Hematopoietic multipotent progenitor cell treated with erythropoietin and hydrocortisone succinate and interleukin-3 and kit ligand, for 15 days (in vitro differentiated cells): ENCODE measurements around the gene TMEM243.
"Not testable (repeated sequence)": the region's sequence is repeated elsewhere in the genome, so short reads cannot be mapped to it uniquely, and the experiment has no call there.

Source experiments
- DNase-seq: peaks from one replicate; pipeline ENCODE4 v3.0.0-alpha.2; 2015; ENCODE audit warnings: low spot score

TMEM243 gene, protein sequence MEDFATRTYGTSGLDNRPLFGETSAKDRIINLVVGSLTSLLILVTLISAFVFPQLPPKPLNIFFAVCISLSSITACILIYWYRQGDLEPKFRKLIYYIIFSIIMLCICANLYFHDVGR

DNA sequence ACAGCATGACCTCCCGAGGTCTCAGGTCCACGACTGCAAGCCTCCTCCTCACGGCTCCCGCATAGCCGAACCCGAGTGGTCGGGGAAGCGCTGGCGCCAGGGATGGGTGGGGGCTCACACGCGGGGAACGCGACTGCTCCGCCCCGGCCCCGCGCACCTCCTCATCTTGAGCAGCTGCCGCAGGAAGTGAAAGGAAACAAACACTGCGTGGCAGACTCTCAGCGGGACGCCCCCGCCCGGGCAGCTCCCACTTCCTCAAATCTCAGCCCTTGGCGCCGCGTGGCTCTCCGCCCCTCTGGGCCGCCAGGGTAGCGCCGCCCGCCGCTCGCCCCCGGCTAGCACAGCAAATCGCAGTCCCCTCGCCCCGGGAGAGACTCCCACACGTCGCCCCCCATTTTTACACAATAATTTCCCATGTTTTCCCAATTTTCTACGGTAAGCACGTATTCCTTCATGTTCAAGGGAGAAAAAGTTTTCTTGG, at the start of gene TMEM243:
TMEM243 (minus strand) TSS at position 188 of the 481 bp plus-strand sequence. CDS start 229 bp downstream, outside the sequence.
- no peak for DNase-seq

DNA sequence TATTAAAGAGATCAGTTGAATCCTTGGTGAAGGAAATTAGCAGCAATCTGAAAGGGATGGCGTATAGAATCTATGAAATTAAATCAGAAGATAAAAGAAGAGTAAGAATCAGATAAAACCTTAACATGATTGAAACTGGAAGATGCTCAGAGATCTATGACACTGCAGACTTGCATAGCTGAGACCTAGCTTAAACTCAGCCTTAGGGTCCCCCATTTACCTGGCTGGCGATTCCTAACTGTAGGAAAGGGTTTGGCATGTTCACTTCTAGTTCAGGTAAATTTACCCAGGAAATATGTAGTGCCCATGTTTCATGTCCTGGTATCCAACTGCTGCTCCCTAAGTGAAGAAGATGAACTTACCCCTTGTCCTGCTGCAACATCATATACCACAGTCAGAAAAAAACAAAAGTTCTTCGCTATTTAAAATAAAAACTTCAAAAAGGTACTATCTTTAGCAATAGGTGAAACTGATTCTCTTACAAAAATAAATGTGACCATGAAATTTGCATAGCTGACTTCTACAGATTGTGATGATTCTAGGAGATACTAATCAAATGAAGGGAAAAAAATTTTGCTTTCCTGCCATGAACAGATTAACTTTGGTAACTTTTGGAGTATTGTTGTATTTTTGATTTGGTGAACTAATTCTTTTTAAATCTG, 47.8 kb upstream of the TMEM243 start:
- no peak for DNase-seq

DNA sequence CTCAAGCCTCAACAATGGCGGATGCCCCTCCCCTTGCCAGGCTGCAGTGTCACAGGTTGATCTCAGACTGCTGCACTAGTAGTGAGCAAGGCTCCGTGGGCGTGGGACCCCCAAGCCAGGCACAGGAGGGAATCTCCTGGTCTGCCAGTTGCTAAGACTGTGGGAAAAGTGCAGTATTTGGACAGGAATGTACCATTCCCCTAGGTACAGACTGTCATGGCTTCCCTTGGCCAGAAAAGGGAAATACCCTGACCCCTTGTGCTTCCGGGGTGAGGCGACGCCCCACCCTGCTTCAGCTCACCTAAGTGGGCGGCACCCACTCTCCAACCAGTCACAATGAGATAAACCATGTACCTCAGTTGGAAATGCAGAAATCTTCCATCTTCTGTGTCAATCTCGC, 44.0 kb upstream of the TMEM243 start:
- no peak for DNase-seq

DNA sequence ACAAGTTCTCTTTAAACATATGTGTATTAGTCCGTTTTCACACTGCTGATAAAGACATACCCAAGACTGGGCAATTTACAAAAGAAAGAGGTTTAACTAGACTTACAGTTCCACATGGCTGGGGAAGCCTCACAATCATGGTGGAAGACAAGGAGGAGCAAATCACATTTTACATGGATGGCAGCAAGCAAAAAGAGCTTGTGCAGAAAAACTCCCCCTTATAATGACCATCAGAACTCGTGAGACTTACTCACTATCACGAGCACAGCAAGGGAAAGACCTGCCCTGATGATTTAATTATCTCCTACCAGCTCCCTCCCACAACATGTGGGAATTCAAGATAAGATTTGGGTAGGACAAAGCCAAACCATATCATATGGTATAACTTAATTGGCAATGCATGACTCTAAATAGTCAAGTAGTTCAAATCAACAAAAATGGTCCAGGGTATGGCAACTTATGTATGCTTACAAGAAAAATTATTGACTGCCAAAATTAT, 34.1 kb upstream of the TMEM243 start:
- no peak for DNase-seq

DNA sequence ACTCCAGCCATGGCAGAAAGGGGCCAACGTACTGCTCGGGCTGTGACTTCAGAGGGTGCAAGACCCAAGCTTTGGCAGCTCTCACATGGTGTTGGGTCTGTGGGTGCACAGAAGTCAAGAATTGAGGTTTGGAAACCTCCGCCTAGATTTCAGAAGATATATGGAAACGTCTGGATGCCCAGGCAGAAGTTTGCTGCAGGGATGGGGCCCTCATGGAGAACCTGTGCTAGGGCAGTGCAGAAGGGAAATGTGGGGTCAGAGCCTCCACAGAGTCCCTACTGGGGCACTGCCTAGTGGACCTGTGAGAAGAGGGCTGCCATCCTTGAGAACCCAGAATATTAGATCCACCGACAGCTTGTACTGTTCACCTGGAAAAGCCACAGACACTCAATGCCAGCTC, 26.1 kb upstream of the TMEM243 start:
- not testable (repeated sequence) for DNase-seq

DNA sequence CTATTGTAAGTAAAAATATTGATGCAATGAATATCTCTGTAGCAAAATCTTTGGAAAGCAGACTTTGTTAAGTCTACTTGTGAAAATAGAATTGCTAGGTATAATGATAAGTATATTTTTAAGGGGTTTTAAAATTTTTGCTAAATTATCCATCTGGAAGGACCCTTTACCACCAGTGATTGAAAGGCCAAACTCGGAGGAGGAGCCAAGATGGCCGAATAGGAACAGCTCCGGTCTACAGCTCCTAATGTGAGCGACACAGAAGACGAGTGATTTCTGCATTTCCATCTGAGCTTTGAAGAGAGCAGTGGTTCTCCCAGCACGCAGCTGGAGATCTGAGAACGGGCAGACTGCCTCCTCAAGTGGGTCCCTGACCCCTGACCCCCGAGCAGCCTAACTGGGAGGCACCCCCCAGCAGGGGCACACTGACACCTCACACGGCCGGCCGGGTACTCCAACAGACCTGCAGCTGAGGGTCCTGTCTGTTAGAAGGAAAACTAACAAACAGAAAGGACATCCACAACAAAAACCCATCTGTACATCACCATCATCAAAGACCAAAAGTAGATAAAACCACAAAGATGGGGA, 19.0 kb upstream of the TMEM243 start:
- DNase-seq = not testable (repeated sequence)

DNA sequence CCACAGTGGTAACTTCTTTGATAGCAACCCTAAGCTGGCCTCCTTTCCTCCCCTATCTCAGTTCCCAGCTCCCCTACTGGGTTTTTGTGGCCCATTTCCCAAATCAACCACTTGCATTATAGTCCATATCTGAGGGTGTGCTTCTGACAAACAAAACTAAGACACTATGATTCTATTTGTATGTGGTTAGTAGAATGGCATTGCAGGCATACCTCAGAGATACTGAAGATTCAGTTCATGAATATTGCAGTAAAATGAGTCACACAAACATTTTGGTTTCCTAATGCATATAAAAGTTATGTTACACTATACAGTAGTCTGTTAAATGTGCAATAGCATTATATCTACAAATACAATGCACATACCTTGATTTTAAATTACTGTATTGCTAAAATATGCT, 15.4 kb upstream of the TMEM243 start:
- DNase-seq = no peak

DNA sequence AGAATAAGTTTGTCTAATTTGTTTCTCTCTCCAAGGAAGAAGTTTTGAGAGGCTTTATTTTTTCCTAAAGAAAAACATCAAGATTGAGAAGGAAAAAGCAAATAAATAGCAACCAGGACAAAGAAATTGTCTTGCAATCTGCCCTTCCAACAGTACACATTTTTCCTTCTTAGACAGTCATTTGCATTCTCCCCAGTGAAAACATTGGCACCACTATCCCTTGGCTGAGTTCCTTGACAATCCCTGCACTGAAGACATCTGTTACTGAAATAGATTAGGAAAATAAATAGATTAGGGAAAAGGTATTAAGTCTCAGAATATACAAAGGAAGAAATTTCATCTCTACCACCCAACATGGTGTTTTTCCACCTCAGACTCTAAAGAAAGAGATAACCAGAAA, 12.2 kb upstream of the TMEM243 start:
- no peak for DNase-seq

DNA sequence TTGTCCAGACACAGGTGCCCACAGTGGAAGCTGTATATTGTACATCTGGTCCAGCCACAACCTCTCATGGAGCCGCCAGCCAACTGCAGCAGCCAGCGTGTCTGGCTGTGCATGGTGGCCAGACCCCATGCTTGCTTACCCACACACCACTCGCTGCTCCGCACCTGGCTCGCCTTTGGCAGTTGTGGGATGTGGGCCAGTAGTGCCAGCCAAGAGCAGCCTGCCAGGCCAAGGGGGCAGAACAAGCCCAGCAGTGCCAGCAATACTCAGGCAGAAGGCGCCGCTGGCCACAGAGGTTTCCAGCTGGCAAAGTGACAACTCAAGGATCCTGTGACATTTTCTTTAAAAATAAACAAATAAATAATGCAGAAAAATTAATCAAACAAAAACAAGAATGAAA, 11.7 kb upstream of the TMEM243 start:
- DNase-seq = no peak

DNA sequence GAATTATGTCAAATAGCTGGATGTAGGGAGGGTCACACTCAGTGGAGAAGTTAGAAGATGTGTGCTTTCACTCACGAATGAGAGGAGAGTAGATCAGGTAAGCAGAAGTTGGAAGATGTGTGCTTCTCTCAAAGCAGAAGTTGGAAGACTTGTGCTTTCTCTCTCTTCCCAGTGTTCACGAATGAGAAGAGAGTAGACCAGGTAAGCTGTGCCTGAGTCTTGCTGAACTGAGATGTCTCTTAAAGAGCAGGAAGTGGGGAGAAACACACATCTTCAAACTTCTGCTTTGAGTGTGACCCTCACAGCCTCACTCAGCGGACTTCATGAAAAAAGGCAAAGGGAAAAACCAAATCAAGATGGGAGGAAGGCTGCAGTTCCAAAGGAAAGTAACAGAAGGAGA, 7.0 kb upstream of the TMEM243 start:
- DNase-seq = no peak

DNA sequence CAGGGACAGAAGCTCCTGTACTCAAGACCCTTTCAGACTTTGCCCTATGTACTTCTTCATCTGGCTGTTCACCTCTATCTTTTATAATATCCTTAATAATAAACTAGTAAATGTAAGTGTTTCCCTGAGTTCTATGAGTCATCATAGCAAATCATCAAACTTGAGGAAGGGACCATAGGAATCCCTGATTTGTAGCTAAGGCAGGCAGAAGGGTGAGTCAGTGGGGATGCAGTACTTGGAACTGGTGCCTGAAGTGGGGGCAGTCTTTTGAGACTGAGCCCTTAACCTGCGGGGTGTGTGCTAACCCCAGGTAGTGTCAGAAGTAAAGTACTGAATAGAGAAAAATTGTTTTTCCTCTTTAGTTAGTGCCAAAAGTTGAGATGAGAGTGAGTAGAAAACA, 6.2 kb upstream of the TMEM243 start:
- DNase-seq = no peak

DNA sequence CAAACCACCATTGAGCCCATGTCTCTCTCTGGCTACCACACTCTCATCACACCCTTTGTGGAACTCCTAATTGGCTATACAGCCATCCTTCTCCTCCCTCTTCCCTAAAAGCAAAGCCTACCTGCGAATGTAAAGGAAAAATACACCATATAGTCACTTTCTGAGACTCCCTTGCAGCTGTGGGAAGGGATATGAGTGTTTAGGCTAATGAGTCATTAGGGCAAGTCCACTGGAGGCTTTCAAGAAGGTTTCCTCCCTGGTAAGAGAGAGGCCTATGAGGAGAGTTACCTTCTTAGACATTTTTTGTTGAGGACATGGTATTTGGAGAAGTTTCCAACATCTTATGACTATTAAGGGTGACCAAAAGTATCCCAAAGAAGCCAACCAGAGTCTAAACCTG, 4.1 kb upstream of the TMEM243 start:
- DNase-seq = no peak

DNA sequence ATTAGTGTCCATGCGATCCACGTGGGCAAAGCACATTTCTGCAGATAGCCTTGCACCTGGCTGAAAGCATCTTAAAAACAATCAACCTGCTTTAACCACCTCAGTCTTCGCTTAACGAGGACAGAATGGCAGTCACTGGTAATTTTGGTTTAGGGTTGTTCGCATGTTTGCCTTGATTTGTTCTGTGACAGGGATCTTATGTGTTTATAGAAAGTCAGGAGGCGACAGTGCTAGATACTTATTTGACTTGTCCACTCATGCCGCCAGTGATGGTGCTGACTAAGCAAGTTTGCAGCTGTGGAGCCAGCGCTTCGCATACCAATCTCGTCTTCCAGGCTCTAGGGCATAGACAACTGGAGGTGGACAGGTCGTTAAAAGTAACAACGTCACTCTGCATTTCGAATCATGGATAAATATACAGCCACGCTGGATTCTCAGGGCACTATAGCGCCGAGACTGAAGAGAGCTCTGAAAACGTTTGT, 1.2 kb upstream of the TMEM243 start:
- DNase-seq = no peak

DNA sequence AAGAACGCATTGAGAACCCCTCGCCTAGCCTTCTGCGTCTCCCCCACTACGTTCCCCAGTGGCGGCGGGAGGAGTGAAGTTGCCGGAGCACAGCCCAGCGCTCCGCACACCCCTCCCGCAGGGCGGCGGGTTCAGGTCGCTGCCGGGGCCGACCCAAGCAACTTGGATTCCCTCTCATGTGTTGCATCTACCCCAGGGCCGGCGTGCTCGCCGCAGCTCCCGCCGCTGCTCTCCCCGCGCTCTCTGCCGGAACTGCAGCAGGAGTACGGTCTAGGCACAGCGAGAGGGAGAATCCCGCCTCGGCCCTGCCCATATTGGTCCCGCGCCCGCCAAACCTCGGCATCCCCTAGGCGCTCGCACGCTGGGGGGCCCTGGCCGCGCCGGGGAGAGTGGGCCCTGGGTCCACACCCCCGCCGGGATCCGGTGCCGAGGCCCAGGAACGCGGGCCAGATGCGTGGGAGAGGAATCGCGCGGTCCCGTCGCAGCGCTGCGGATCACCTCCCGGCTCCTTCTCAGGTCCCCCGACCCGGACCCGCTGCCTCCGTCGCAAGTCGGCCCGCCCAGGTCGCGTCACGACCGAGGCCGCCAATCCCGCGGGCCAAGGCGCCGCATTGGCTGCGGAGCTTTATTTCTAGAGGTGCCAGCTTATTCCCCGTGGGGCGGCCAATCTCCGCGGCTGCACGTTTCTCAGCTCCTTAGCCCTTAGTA, 648 bp upstream of the TMEM243 start:
- DNase-seq = no peak

DNA sequence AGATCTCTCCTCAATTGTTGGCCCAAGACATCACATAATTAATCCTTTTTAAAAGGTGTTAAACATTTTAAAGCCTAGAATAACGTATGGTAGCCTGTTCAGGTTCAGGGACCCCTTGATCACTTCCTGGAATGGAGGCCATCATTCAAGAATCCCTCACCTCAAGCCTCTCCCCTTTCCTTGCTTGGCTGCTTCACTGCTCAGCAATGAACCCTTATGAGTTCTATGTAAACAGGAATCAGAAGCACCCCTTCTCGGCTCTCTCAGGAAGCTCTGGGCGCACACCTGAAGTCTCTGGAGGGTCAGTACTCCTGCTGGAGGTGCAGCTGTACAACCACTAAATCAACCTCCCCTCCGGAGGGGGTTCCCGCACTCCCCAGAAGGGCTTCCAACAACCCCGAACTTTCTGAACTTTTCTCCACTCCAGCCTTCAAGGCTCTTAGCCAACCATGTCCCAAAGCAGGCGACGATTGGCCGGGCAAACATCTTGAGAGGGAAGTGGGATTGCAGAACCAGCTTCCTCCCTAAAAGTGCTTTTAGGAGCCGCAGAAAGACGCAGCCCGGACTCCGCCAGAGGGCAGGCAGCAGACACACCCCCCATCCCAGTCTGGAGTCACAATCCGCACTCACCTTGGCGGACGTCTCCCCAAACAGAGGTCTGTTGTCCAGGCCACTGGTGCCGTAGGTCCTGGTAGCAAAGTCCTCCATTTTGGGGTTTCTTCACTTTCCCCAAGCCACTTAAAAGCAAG, 562 bp downstream of the TMEM243 start:
- no peak for DNase-seq

DNA sequence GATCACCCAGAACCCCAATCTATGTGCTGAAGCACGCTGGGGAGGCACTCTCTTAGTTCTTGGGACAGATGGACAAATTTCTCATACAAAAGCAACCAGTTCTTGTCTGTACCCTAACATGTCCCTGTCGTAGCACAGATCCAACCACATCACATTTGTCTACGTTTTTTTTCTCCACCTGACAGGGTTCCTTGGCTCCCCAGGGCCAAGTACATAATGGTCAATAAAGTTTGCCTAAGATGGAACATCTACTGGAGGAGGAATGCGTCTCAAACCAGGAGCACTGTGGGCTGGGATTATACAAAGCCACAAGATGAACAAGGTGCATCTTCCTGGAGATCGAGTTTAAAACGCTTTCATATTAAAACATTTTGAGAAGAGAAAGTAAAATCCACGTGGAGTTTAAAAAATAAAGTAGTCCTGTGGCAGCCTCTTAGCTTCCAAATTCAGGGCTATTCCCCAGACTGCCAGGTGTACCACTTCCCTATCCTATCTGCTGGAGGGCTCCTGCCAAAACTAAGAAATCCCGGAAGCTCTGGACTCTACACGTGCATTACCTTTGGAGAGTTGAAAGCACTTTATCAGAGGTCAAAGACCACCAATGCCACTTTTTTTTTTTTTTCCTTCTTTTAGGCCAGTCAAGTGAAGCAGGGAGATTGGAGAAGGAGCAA, 1.4 kb downstream of the TMEM243 start:
- DNase-seq = no peak

DNA sequence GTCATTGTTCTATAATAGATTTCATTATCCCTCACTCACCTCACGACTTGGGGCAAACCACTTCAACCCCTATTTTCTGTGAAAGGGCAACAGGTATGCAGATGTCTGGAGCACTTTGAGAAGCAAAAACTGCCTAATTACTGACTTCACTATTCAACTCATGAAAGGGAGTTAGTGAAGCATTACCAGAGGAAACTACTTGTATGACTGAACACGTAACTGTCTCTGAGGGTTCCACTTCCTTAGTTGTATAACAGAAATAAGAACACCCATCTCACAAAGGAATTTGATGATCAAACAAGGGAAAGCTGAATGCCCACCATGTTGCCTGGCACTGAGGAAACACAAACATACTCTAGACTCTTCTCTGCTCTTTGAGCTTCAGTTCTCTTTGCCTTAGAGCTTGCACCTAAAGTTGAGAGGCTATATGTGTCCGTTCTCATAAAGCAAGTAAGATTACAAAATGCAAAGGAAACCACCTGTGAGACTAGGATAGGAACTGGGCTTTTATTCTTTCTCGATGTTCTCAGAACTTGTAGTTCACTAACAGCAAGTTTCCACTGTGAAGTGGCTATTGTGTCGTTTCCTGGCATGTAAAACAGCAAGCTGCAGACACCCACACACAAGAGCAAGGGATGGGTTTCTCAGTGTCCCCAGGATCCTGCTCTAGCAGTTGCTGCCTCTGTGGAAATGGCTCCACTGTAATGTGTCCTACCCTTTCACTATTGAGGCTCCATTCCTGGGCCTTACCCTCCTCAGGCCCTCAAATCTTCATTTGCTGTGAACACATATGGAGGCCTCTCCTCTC, 2.6 kb downstream of the TMEM243 start:
- no peak for DNase-seq

DNA sequence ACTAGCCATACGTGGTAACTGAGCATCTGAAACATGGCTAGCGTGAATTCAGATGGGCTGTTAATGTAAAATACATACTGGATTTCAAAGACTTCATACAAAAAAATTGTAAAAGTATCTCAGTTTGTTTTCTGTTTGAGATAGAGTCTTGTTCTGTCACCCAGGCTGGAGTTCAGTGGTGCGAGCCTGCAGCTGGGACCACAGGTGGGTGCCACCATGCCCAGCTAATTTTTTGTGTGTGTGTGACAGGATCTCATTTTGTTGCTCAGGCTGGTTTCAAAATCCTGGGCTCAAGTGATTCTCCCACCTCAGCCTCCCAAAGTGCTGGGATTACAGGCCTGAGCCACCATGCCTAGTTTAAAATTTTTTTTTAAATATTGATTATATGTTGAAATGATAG, 4.5 kb downstream of the TMEM243 start:
- no peak for DNase-seq

DNA sequence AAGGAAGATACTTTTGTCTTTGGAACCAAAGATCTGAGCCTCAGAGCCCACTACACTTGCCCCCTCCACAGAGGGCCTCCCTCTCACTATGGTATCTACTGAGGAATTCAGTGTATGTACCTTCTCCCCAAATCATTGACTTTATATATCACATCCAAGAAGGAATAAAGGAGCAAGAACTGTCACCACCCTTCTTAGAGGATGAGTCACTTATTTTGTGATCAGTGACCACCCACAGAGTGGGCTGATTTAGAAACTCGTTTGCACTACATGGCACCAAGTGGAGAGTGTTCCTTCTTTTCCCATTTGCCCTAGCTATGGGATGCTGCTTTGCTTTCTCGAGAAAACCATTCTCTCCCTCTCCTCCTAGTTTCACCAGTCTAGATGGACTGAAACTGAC, 5.7 kb downstream of the TMEM243 start:
- no peak for DNase-seq

DNA sequence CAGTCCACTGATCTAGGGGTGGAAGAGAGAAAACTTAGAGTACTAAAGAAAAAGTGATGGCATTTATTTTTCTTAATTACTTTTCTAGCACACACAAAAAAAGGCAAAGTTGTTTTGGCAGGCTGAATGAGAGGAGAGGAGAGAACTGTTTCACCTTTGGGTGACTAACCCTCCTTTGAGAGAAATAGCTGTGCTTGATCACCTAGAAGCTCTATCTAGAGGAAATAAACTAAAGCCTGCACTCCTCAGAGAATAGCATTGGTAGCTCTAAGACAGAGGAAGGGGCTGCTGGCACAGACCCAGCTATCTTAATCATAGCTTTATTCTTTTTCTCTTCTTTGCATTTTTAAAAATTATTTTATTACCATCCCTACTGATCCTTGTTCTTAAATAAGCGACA, 6.3 kb downstream of the TMEM243 start:
- DNase-seq = no peak

DNA sequence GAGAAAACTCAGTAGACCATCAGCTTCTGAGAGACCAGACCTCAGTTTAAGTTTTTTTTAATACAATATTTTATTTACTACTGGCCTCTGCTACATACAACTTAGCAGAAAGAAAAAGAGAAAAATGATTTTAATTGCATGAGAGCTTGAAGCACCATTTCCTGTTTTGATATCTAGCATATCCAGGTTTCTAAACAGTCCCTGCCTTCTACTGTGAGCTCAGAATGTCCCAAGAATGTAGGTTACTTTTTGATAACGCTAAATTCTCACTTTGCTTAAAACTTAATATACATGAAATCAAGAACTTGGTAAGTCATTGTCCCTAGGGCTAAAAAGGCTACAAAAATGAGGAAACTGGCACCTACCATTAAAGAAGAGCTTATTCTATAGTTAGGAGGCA, 7.0 kb downstream of the TMEM243 start:
- DNase-seq = no peak
